Endothelial cell of hepatic sinusoid (primary cell): ENCODE results near the gene PAAF1.
"Not testable (repeated sequence)": the region's sequence is repeated elsewhere in the genome, so short reads cannot be mapped to it uniquely, and the experiment has no call there.

Source experiments
- in situ Hi-C: cut with HindIII; loops from 2 replicates; pipeline ENCODE4 v1.10.0; 2017; ENCODE audit warnings: low sequenced_read_pairs

PAAF1 gene

GRCh38 chr11:73880449-73880848 lies 3.6 kb downstream of the PAAF1 start:
- in situ Hi-C loops, result not testable (repeated sequence)

GRCh38 chr11:73883856-73884255 lies 7.1 kb downstream of the PAAF1 start:
- in situ Hi-C loops, result no loop called here

- in situ Hi-C loops, result no loop called here
Measured at GRCh38 chr11:73888244-73888643, 11.4 kb downstream of the PAAF1 start.

- in situ Hi-C loops, result no loop called here
Measured at GRCh38 chr11:73889019-73889418, 12.2 kb downstream of the PAAF1 start.

GRCh38 chr11:73889536-73889935 lies 12.7 kb downstream of the PAAF1 start:
- in situ Hi-C loops, result no loop called here

DNA sequence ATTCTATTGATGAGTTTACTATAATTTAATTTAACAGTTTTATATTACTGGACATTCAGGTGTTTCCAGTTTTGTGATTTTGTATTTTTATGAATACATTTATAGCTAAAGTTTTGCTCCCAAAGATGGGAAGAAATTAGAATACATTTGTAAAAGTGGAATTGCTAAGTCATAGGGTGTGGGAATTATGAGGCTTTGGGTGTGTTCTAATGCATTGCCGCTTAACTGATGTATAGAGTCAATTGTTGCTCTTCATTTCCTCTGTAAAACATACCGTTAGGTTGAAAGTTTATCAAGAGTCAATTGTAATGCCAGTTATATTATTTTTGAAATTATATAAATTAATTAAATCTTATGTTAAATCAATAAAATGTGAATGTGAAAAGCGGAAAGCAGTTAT lies 16.2 kb downstream of the PAAF1 start:
- in situ Hi-C loops, result no loop called here

GRCh38 chr11:73894725-73895335 lies 18.0 kb downstream of the PAAF1 start:
- in situ Hi-C loops, result no loop called here

DNA sequence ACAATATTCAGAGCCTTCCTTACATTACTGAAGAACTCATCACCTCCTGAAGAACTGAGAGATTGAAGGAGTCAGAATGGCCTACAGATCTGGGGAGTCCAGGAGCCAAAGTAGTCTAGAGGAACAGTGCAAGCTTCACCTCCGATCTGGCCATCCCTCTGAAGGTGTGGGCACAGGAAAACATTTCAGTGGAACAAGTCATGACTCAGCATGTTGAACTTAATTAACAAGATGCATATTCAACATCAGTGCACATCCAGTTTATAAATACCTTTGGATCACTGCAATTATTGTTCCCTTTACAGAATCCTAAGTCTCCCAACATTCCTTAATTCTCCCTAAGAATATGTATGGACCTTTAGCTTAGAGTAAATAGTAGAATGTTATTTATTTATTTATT lies 25.5 kb downstream of the PAAF1 start:
- in situ Hi-C loops, result no loop called here

DNA sequence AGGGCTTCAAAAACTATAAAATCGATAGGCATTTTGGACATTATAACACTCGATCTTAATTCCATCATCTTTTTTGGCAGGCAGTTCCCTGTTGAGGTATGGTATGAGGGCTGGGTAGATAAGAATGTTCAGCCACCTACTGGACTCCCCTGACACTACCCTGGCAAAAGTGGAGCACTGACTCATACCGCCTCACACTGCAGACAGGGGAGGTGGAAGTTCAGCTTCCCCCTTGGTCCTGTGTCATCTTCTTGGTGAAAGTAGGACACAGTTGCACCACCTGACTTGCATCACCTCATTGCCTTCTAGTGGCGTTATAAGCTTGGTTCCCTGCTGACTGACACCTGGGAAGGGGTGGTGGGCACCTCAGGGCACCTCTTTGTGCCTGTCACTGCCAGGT lies 30.4 kb downstream of the PAAF1 start:
- in situ Hi-C loops, result no loop called here

- in situ Hi-C loops, result no loop called here
Measured at GRCh38 chr11:73912026-73912425, 35.2 kb downstream of the PAAF1 start.

DNA sequence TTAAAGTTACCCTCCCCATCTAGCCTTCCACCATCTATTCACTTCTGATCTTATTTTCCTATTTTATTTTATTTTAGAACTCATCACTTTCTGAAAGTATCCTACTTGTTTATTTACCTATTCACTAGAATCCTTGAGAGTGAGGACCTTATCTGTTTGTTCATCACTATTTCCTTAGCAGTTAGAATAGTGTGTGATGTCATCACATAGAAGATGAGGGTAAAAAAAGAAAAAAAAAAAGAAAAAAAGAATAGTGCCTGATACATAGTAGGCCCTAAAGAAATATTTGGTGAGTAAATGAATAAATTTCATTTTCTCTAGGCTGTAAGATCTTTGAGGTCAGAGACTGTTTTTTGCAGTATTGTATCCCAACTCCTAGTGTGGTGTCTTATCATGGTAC lies 36.7 kb downstream of the PAAF1 start:
- in situ Hi-C loops, result no loop called here

GRCh38 chr11:73914284-73914683 lies 37.5 kb downstream of the PAAF1 start:
- in situ Hi-C loops, result no loop called here

GRCh38 chr11:73916435-73916834 lies 39.6 kb downstream of the PAAF1 start:
- in situ Hi-C loops, result no loop called here

DNA sequence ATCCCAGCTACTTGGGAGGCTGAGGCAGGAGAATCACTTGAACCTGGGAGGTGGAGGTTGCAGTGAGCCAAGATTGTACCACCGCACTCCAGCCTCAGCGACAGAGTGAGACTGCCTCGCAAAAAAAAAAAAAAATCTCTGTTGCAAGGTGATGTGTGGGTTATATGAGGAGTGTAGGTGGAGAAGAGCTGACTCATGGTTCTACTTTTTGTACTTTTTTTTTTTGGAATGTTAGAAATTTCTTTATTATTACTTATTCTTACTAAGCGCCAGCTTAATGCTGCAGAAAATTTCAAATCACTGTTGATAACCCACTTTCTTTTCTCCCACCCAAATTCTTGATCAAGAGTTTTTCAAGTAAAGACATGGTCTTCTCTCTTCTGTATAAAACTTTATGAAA lies 44.4 kb downstream of the PAAF1 start:
- in situ Hi-C loops, result no loop called here

DNA sequence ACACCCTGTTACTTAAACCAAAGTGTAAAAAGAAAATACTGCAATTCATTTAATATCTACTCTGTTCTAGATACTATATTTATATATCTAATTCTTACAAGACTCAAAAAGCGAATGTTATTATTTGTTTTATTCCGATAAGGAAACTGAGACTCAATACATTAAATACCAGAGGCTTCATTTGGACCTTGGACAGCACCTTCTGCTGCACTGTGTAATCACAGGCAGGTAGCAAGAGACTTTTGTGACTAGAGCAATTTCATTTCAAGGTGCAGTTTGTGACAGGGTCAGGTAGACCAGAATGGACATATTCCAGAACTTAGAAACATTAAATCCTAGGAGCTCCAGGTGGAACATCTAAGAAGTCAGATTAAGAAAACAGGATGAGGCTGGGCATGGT lies 52.6 kb downstream of the PAAF1 start:
- in situ Hi-C loops, result no loop called here

DNA sequence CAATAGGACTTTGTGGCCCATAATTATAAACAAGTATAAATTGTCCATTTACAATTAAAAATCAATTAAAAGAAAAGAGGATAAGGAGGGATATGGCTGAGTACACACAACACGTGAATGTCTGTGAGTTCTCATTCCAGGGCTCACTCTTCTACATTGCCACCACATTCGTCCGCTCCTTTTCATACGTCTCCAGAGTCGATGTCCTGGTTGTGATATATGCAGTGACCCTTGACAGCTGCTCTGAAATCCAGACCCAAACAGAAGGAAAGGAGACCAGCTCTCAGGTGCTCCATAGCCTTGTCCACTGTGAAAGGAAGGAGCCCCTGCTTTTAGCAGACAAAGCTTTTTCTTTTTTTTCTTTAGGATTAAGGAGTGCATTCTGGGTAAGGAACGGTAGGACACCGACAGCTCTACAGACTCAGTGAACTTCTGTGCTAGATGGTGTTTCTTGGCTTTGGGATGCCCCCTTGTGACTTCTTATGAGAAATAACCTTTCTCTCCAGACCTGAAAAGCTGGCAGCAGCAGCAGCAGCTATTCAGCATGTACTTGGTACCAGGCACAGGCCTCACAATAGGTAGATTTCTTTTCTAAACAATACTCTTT lies 54.3 kb downstream of the PAAF1 start:
- in situ Hi-C loops, result no loop called here

- in situ Hi-C loops, result no loop called here
Measured at GRCh38 chr11:73931951-73932350, 55.2 kb downstream of the PAAF1 start.

GRCh38 chr11:73932781-73933180 lies 56.0 kb downstream of the PAAF1 start:
- in situ Hi-C loops, result no loop called here

- in situ Hi-C loops, result not testable (repeated sequence)
Measured at GRCh38 chr11:73936047-73936446, 59.2 kb downstream of the PAAF1 start.

- in situ Hi-C loops, result no loop called here
Measured at GRCh38 chr11:73939096-73939495, 62.3 kb downstream of the PAAF1 start.

DNA sequence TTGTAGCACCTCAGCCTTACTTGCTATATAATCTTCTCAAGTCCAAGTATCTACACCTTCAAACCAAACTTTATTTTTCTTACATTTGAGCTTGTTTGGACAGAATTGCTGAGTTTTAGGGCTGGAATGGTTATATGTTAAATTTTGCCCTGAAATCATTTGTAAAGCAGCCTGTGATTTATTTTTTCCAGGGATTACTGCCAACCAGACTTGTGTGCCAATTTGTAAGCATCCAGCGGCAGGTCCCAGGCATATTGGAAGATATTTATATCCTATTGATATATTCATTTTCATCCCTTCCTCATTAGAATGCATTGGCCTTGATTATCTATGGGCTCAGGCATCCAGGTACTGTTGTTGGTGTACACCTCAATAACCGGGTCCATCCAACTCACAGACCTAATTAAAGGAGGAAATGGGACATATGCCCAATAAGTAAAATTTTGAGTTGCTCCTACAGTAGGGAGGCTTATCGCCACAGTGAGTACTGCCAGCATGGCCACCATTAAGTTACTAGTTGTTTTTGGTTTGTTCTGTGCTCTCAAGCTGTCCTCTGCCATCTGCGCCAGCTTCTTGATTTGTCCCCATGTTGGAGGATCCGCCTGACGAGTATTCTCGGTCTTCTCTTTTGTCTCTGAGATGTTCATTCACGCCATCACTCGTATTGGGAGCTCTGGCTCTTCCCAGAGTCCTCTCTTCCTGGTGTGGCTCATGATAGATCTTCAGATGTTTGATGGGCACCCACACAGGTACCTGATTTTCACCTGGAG lies 64.2 kb downstream of the PAAF1 start:
- in situ Hi-C loops, result no loop called here

- in situ Hi-C loops, result no loop called here
Measured at GRCh38 chr11:73942010-73942409, 65.2 kb downstream of the PAAF1 start.
